H1 (cell line): ENCODE results near the gene SMYD3. TPM values are rescaled to one million over a fixed set of nuclear protein-coding genes. Genes with fewer than 3 reads are reported as not detected.

Experiments used
- CTCF ChIA-PET: fragments of 300-600 bp; sonication (Branson Sonifier 250); formaldehyde crosslinking; loops from one replicate; lab custom pipeline; 2021; ENCODE audit not compliant: partially characterized antibody; lab: Charles Lee
- POLR2A ChIA-PET: fragments of 300-600 bp; sonication (Branson Sonifier 250); formaldehyde crosslinking; loops from one replicate; lab custom pipeline; 2021; ENCODE audit warnings: inconsistent platforms; ENCODE audit not compliant: partially characterized antibody; lab: Charles Lee
- DNase-seq, 2 experiments: peaks; one replicate each; pipeline versions ENCODE4 v3.0.0 to v3.0.0-alpha.2; 2010 to 2022; ENCODE audit warnings: low spot score in 2 of 2, low read depth in 1 of 2, mixed read lengths in 1 of 2
- FAIRE-seq: peaks from 2 replicates; lab custom pipeline; 2011; peaks lifted over from hg19 to GRCh38; lab: Jason Lieb, UNC
- H2AFZ ChIP-seq: 2 replicates; pipeline ENCODE4 v1.8.1; 2012; ENCODE audit warnings: low read length, inconsistent platforms
- H2AK5ac ChIP-seq: 2 replicates; pipeline ENCODE4 v1.6.1; 2013; ENCODE audit warnings: low read depth, low read length
- H2BK120ac ChIP-seq: replicated peaks from 2 replicates; pipeline ENCODE3; 2013; ENCODE audit warnings: low read depth, low read length, inconsistent platforms
- H2BK12ac ChIP-seq: 2 replicates; pipeline ENCODE4 v1.6.1; 2013; ENCODE audit warnings: low read depth, low read length
- H2BK15ac ChIP-seq: 2 replicates; pipeline ENCODE4 v1.6.1; 2013; ENCODE audit warnings: low read length
- H2BK20ac ChIP-seq: 2 replicates; pipeline ENCODE4 v1.6.1; 2013; ENCODE audit warnings: low read length
- H2BK5ac ChIP-seq: 2 replicates; pipeline ENCODE4 v1.6.1; 2013; ENCODE audit warnings: low read depth, low read length
- H3K14ac ChIP-seq: 2 replicates; pipeline ENCODE4 v1.6.1; 2013; ENCODE audit warnings: inconsistent platforms; ENCODE audit not compliant: insufficient read length
- H3K18ac ChIP-seq: 2 replicates; pipeline ENCODE4 v1.6.1; 2013; ENCODE audit warnings: low read length; ENCODE audit errors: extremely low read depth
- H3K23ac ChIP-seq: 2 replicates; pipeline ENCODE4 v1.6.1; 2013; ENCODE audit warnings: inconsistent platforms; ENCODE audit not compliant: insufficient read length
- H3K23me2 ChIP-seq: 2 replicates; pipeline ENCODE4 v1.6.1; 2013; ENCODE audit warnings: low read depth, low read length
- H3K27ac ChIP-seq: 2 replicates; pipeline ENCODE4 v1.6.1; 2011; ENCODE audit warnings: low read depth, low read length, inconsistent platforms
- H3K27me3 ChIP-seq, 4 experiments: replicated peaks in 1 of 4; 1 replicate in 1 of 4; 2 replicates in 3 of 4; pipeline versions ENCODE4 v1.6.1 to v1.8.1; 2011 to 2013; ENCODE audit warnings: low read length in 3 of 4, mild to moderate bottlenecking in 3 of 4, inconsistent platforms in 2 of 4, mixed read lengths in 2 of 4, moderate library complexity in 1 of 4; ENCODE audit not compliant: control insufficient read depth in 3 of 4, insufficient read depth in 3 of 4; ENCODE audit errors: extremely low read depth in 1 of 4
- H3K36me3 ChIP-seq, 4 experiments: 2 replicates each; pipeline versions ENCODE4 v1.6.1 to v1.8.1; 2011 to 2013; ENCODE audit warnings: mild to moderate bottlenecking in 4 of 4, low read length in 3 of 4, moderate library complexity in 2 of 4, control low read depth in 1 of 4, inconsistent platforms in 1 of 4; ENCODE audit not compliant: insufficient read depth in 4 of 4, control insufficient read depth in 2 of 4
- H3K4ac ChIP-seq: replicated peaks from 2 replicates; pipeline ENCODE3; 2013; ENCODE audit warnings: low read length, low read depth, mixed read lengths, inconsistent platforms; ENCODE audit not compliant: insufficient read length
- H3K4me1 ChIP-seq, 4 experiments: replicated peaks in 1 of 4; 1 replicate in 1 of 4; 2 replicates in 3 of 4; pipeline versions ENCODE4 v1.6.1 to v1.8.1; 2011 to 2013; ENCODE audit warnings: low read length in 3 of 4, inconsistent platforms in 2 of 4, mixed read lengths in 1 of 4; ENCODE audit not compliant: insufficient read depth in 4 of 4, control insufficient read depth in 3 of 4
- H3K4me2 ChIP-seq, 2 experiments: 2 replicates each; pipeline versions ENCODE4 v1.6.1 to v1.8.1; 2011 to 2013; ENCODE audit warnings: low read depth in 2 of 2, low read length in 2 of 2, control low read depth in 1 of 2, inconsistent platforms in 1 of 2, mild to moderate bottlenecking in 1 of 2; ENCODE audit not compliant: insufficient read depth in 1 of 2
- H3K4me3 ChIP-seq, 4 experiments: fragments of 200-600, 300-600 bp in 1 of 4; sonication (generic), shearing (Covaris generic), sonication (Bioruptor Twin) in 1 of 4; 2 replicates each; pipeline versions ENCODE4 v1.5.1 to v1.8.1; 2011 to 2016; ENCODE audit warnings: low read length in 4 of 4, low read depth in 3 of 4, control low read depth in 2 of 4, inconsistent platforms in 2 of 4, mild to moderate bottlenecking in 2 of 4, mixed read lengths in 1 of 4, moderate library complexity in 1 of 4; ENCODE audit not compliant: insufficient read depth in 2 of 4; ENCODE audit errors: extremely low read depth in 1 of 4
- H3K56ac ChIP-seq: replicated peaks from 2 replicates; pipeline ENCODE3; 2013; ENCODE audit warnings: low read depth, mild to moderate bottlenecking, mixed read lengths, low read length, inconsistent platforms; ENCODE audit not compliant: insufficient read length
- H3K79me1 ChIP-seq: 2 replicates; pipeline ENCODE4 v1.6.1; 2013; ENCODE audit warnings: low read depth, low read length, control low read depth
- H3K79me2 ChIP-seq, 2 experiments: 2 replicates each; pipeline versions ENCODE4 v1.6.1 to v1.8.1; 2012 to 2013; ENCODE audit warnings: low read length in 2 of 2, mild to moderate bottlenecking in 2 of 2, inconsistent platforms in 1 of 2; ENCODE audit not compliant: insufficient read depth in 2 of 2, control insufficient read depth in 1 of 2
- H3K9ac ChIP-seq, 4 experiments: replicated peaks in 1 of 4; 1 replicate in 1 of 4; 2 replicates in 3 of 4; pipeline versions ENCODE4 v1.6.1 to v1.8.1; 2011 to 2013; ENCODE audit warnings: low read depth in 3 of 4, low read length in 3 of 4, control low read depth in 2 of 4, mild to moderate bottlenecking in 2 of 4, moderate library complexity in 2 of 4, inconsistent platforms in 1 of 4; ENCODE audit errors: extremely low read depth in 1 of 4
- H3K9me3 ChIP-seq, 2 experiments: 2 replicates each; pipeline versions ENCODE4 v1.6.1 to v1.8.1; 2012 to 2013; ENCODE audit warnings: mild to moderate bottlenecking in 2 of 2, moderate library complexity in 2 of 2, control low read depth in 1 of 2, inconsistent platforms in 1 of 2, low read depth in 1 of 2, low read length in 1 of 2, mixed read lengths in 1 of 2; ENCODE audit not compliant: insufficient read depth in 2 of 2
- H4K20me1 ChIP-seq, 2 experiments: replicated peaks in 1 of 2; 2 replicates each; pipeline versions ENCODE3 to v1.8.1; 2011 to 2013; ENCODE audit warnings: inconsistent platforms in 2 of 2, low read length in 2 of 2, mild to moderate bottlenecking in 1 of 2; ENCODE audit not compliant: insufficient read depth in 2 of 2, control insufficient read depth in 1 of 2
- H4K5ac ChIP-seq: 2 replicates; pipeline ENCODE4 v1.6.1; 2013; ENCODE audit warnings: low read length, low read depth, mixed read lengths, inconsistent platforms; ENCODE audit not compliant: insufficient read length
- H4K8ac ChIP-seq: 2 replicates; pipeline ENCODE4 v1.8.0; 2013; ENCODE audit warnings: mild to moderate bottlenecking, moderate library complexity, low read length, inconsistent platforms; ENCODE audit not compliant: insufficient read depth; ENCODE audit errors: extremely low read depth
- H4K91ac ChIP-seq: replicated peaks from 2 replicates; pipeline ENCODE3; 2013; ENCODE audit warnings: low read length, mixed read lengths, inconsistent platforms; ENCODE audit not compliant: insufficient read length
- SIN3A ChIP-seq, 2 experiments: IDR thresholded peaks in 1 of 2; conservative IDR thresholded peaks in 1 of 2; 2 replicates each; pipeline ENCODE4 v1.6.1; 2011 to 2012; ENCODE audit warnings: low read length in 2 of 2, improper control_type of control experiment in 1 of 2, low read depth in 1 of 2, mild to moderate bottlenecking in 1 of 2
- WGBS, 2 experiments: shearing (Covaris generic) in 1 of 2; methylation state at CpG; one replicate each; pipeline versions ENCODE4 v1.1.6 to v1.1.7; 2013 to 2015; ENCODE audit warnings: low lambda C conversion rate in 2 of 2, mixed read lengths in 2 of 2, inconsistent platforms in 1 of 2, low coverage in 1 of 2, missing lambda C conversion rate in 1 of 2; ENCODE audit not compliant: insufficient replicate concordance in 2 of 2, insufficient coverage in 1 of 2, insufficient read length in 1 of 2; ENCODE audit errors: extremely low coverage in 1 of 2, missing lambda C conversion rate in 1 of 2; 5-methylcytosine and 5-hydroxymethylcytosine counted together
- polyA plus RNA-seq, 7 experiments: library from polyadenylated mRNA; depleted of rRNA in 3 of 7; stranded (reverse) in 5 of 7; unstranded in 2 of 7; fragments of >200 nt in 5 of 7; fragments of 200-250 nt in 2 of 7; gene quantifications; 1 replicate in 5 of 7; 2 replicates in 1 of 7; 4 replicates in 1 of 7; pipeline versions ENCODE4 v1.2.1 to v1.2.3, GENCODE V29; 2011 to 2013; ENCODE audit warnings: missing spikeins in 2 of 7, mixed read lengths in 2 of 7
- total RNA-seq: library from RNA; stranded (reverse); fragmentation: NEBNext Ultra II Directional; extraction: Animal tissue kit (Norgen Biotek cat#: 25700); gene quantifications from 2 replicates; pipeline ENCODE4 v1.2.1, GENCODE V29; 2021
- TF ChIP-seq, protein P1 (sequence below): IDR thresholded peaks from 2 replicates; pipeline ENCODE4 v1.6.1; 2011; ENCODE audit warnings: low read length, improper control_type of control experiment

The SMYD3 gene
- total and polyA plus RNA-seq, 2 of the 8 experiments (the other 6 are each of a cell fraction or from before 2014, with no cell fraction given), result 17.3 to 25.4 TPM

GRCh38 chr1:245704341-245704740, 802.7 kb downstream of the SMYD3 start:
- no peak overlapping the region for H3K4me2 ChIP-seq
- no peak overlapping the region for H2BK20ac ChIP-seq
- H2BK5ac ChIP-seq, result no peak overlapping the region
- no peaks in the 10 kb centered on the region for H3K9me3 ChIP-seq
- no peaks in the 10 kb centered on the region for H3K79me1 ChIP-seq
- no peaks in the 10 kb centered on the region for H3K27me3 ChIP-seq
- POLR2A ChIA-PET, result no interaction called here
- H3K27ac ChIP-seq, result no peak overlapping the region
- WGBS, 2 experiments, result 87% methylated on average over 6 of the region's 6 CpGs; no CpG with 5 or more reads in 1 of the 2 experiments
- no peak overlapping the region for H3K9ac ChIP-seq
- H3K4ac ChIP-seq, result no peak overlapping the region
- peaks cover 0 to 4% (median under 1%) of the 10 kb centered on the region in 4 experiments; a peak in 2 of 7 replicates for H3K4me1 ChIP-seq
- H3K79me2 ChIP-seq, result no peaks in the 10 kb centered on the region
- no peak overlapping the region for H4K5ac ChIP-seq
- H2BK120ac ChIP-seq, result no peak overlapping the region
- H3K56ac ChIP-seq, result no peak overlapping the region
- TF ChIP-seq SIN3A (conservative IDR thresholded peaks at IDR 0.05 in 1 of 2, IDR thresholded peaks at IDR 0.05 in 1 of 2; ENCODE audit: low read depth in 1 of 2, low read length in 2 of 2), result no peak
- TF ChIP-seq, protein P1, sequence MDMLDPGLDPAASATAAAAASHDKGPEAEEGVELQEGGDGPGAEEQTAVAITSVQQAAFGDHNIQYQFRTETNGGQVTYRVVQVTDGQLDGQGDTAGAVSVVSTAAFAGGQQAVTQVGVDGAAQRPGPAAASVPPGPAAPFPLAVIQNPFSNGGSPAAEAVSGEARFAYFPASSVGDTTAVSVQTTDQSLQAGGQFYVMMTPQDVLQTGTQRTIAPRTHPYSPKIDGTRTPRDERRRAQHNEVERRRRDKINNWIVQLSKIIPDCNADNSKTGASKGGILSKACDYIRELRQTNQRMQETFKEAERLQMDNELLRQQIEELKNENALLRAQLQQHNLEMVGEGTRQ, result no peak
- TF ChIP-seq, all 59 proteins: peak for 0
- no peaks in the 10 kb centered on the region for H3K36me3 ChIP-seq
- H3K23me2 ChIP-seq, result no peaks in the 10 kb centered on the region
- DNase-seq, result no peak
- no peak overlapping the region for H3K18ac ChIP-seq
- no peak overlapping the region for H3K4me3 ChIP-seq
- no peak for FAIRE-seq
- H3K14ac ChIP-seq, result no peak overlapping the region
- H2BK15ac ChIP-seq, result no peak overlapping the region
- no peaks in the 10 kb centered on the region for H4K20me1 ChIP-seq
- no peak overlapping the region for H2AK5ac ChIP-seq
- 0 out of 2 replicates have a peak overlapping the region, but pooled peaks have one; percentile 23 for H2BK12ac ChIP-seq
- no peak overlapping the region for H4K91ac ChIP-seq
- no peak overlapping the region for H3K23ac ChIP-seq
- no peak overlapping the region for H2AFZ ChIP-seq
- CTCF ChIA-PET, result interaction anchor here (0.7 to 1.9 kb wide), 4 partner anchors 8 to 549 kb away, joined by 3 to 6 read pairs (median 3); no protein-coding TSS in a partner anchor
- no peak overlapping the region for H4K8ac ChIP-seq
